ENCODE results near the gene WDFY3. TPM values are rescaled to one million over a fixed set of nuclear protein-coding genes. Genes with fewer than 3 reads are reported as not detected.

The WDFY3 gene
- total and polyA plus RNA-seq, 2 experiments from 2014 or later = 8.0 to 89.0 TPM

GRCh38 chr4:84697615-84698201 lies 268.8 kb downstream of the WDFY3 start (continued):
- TF ChIP-seq ETS1 (IDR thresholded peaks at IDR 0.05) (no peak), ZNF114 (CRISPR knock-in tag; IDR thresholded peaks at IDR 0.05) (no peak), STAT1 (IDR thresholded peaks at IDR 0.05; ENCODE audit: unreplicated experiment) (no peak), JUNB (IDR thresholded peaks at IDR 0.05; ENCODE audit: unreplicated experiment) (no peak), REST (IDR thresholded peaks at IDR 0.05; ENCODE audit: unreplicated experiment) (no peak)

- Mint-ChIP-seq H3K4me3 (no peak overlapping the region), H3K27ac (peak overlapping the region; percentile 89), H3K36me3 (ENCODE audit: low read depth) (peaks cover 44% of the 10 kb centered on the region), H3K4me1 (no peaks in the 10 kb centered on the region), H3K9me3 (no peaks in the 10 kb centered on the region), H3K27me3 (ENCODE audit: insufficient read depth, low read depth, poor library complexity) (peaks cover 2% of the 10 kb centered on the region)
- Histone ChIP-seq H2AFZ (no peak overlapping the region), H4K20me1 (replicated peaks; ENCODE audit: insufficient read depth) (no peaks in the 10 kb centered on the region), H3K79me2 (replicated peaks; ENCODE audit: insufficient read depth) (no peaks in the 10 kb centered on the region), H3K27ac (ENCODE audit: low read depth) (no peak overlapping the region; the same call in 1 of the 2 replicates), H3K9me2 (ENCODE audit: insufficient read depth) (no peaks in the 10 kb centered on the region), H3K4me2 (no peak overlapping the region), H3K4me3 (no peak overlapping the region), H3K4me1 (ENCODE audit: insufficient read depth) (no peaks in the 10 kb centered on the region), H3K27me3 (ENCODE audit: insufficient read depth) (no peaks in the 10 kb centered on the region), H3F3A (replicated peaks; ENCODE audit: low read depth) (no peaks in the 10 kb centered on the region), H3K36me3 (ENCODE audit: insufficient read depth) (peaks cover 31% of the 10 kb centered on the region)
- TF ChIP-seq REST (IDR thresholded peaks at IDR 0.05; ENCODE audit: unreplicated experiment) = no peak
- no peak for TF ChIP-seq ZNF114 (CRISPR knock-in tag; IDR thresholded peaks at IDR 0.05)
- TF ChIP-seq EZH2phosphoT487 (IDR thresholded peaks at IDR 0.05; ENCODE audit: unreplicated experiment) = no peak
- no peak for TF ChIP-seq STAT1 (IDR thresholded peaks at IDR 0.05; ENCODE audit: unreplicated experiment)
- DNase-seq (ENCODE audit: low spot score) (no peak), ATAC-seq (no peak)
Observed at GRCh38 chr4:84697159-84697558, 269.3 kb downstream of the WDFY3 start.
